ENCODE data around the gene PDXP. TPM values are rescaled to one million over a fixed set of nuclear protein-coding genes. Genes with fewer than 3 reads are reported as not detected.

Gene PDXP
- total and polyA plus RNA-seq, 2 of the 4 experiments (the other 2 are of a cell fraction) = 5.4 to 24.1 TPM

- Histone ChIP-seq H3K27ac (ENCODE audit: insufficient read depth, low read length) (no peak overlapping the region), H4K20me1 (ENCODE audit: insufficient read depth, low read length) (no peaks in the 10 kb centered on the region), H3K36me3 (ENCODE audit: control insufficient read depth, insufficient read depth, low read length) (no peaks in the 10 kb centered on the region), H3K23ac (ENCODE audit: low read depth, low read length) (no peak overlapping the region), H3K18ac (ENCODE audit: low read depth, low read length) (no peak overlapping the region), H3K9me1 (ENCODE audit: insufficient read depth, low read length) (no peaks in the 10 kb centered on the region), H2BK15ac (ENCODE audit: low read depth, low read length) (no peak overlapping the region), H3K4me3 (ENCODE audit: insufficient read depth, low read depth, low read length) (no peak overlapping the region), H4K5ac (ENCODE audit: low read depth, low read length) (no peak overlapping the region), H2BK120ac (ENCODE audit: low read depth, low read length) (no peak overlapping the region), H3K4me1 (ENCODE audit: control insufficient read depth, insufficient read depth, low read length) (no peaks in the 10 kb centered on the region), H2AK5ac (ENCODE audit: low read depth, low read length) (no peak overlapping the region), H2AFZ (replicated peaks; ENCODE audit: low read length, poor library complexity) (no peak overlapping the region), H3K56ac (ENCODE audit: extremely low read depth, insufficient read depth, low read length) (no peak overlapping the region), H3K9ac (ENCODE audit: low read depth, low read length) (no peak overlapping the region), H3K9me3 (ENCODE audit: control insufficient read depth, insufficient read depth, low read length) (no peaks in the 10 kb centered on the region), H2BK5ac (ENCODE audit: low read depth, low read length, poor library complexity, severe bottlenecking) (no peak overlapping the region), H3K14ac (replicated peaks; ENCODE audit: low read depth, low read length) (no peak overlapping the region), H3K27me3 (ENCODE audit: control insufficient read depth, insufficient read depth, low read length) (no peaks in the 10 kb centered on the region), H4K8ac (ENCODE audit: low read depth in 2 of 2, low read length in 2 of 2) (no peak overlapping the region), H3K4ac (ENCODE audit: low read depth, low read length) (no peak overlapping the region), H2AK9ac (replicated peaks; ENCODE audit: low read depth, low read length, poor library complexity) (no peak overlapping the region), H3K79me1 (ENCODE audit: low read depth in 1 of 2, low read length in 2 of 2) (no peaks in the 10 kb centered on the region), H3K4me2 (ENCODE audit: low read depth, low read length) (no peak overlapping the region), H4K91ac (ENCODE audit: insufficient read depth, low read depth, low read length) (no peak overlapping the region), H2BK20ac (ENCODE audit: low read depth, low read length) (no peak overlapping the region)
- no peak for TF ChIP-seq POLR2A (IDR thresholded peaks at IDR 0.05; ENCODE audit: low read depth, low read length)
- no peak for TF ChIP-seq MAZ (IDR thresholded peaks at IDR 0.05; ENCODE audit: borderline replicate concordance, low read depth, low read length)
- no peak for TF ChIP-seq SMC3 (IDR thresholded peaks at IDR 0.05; ENCODE audit: low read depth, low read length)
- TF ChIP-seq, protein P1, sequence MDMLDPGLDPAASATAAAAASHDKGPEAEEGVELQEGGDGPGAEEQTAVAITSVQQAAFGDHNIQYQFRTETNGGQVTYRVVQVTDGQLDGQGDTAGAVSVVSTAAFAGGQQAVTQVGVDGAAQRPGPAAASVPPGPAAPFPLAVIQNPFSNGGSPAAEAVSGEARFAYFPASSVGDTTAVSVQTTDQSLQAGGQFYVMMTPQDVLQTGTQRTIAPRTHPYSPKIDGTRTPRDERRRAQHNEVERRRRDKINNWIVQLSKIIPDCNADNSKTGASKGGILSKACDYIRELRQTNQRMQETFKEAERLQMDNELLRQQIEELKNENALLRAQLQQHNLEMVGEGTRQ (IDR thresholded peaks at IDR 0.05; ENCODE audit: low read depth, low read length) = no peak
- no peak for TF ChIP-seq MXI1 (IDR thresholded peaks at IDR 0.05; ENCODE audit: borderline replicate concordance, low read depth, low read length)
- no peak for TF ChIP-seq CHD1 (IDR thresholded peaks at IDR 0.05; ENCODE audit: low read depth, low read length)
- TF ChIP-seq RFX5 (IDR thresholded peaks at IDR 0.05; ENCODE audit: low read depth, low read length) = no peak
- no peak for TF ChIP-seq FOS (IDR thresholded peaks at IDR 0.05; ENCODE audit: low read depth, low read length)
- TF ChIP-seq, protein P2, sequence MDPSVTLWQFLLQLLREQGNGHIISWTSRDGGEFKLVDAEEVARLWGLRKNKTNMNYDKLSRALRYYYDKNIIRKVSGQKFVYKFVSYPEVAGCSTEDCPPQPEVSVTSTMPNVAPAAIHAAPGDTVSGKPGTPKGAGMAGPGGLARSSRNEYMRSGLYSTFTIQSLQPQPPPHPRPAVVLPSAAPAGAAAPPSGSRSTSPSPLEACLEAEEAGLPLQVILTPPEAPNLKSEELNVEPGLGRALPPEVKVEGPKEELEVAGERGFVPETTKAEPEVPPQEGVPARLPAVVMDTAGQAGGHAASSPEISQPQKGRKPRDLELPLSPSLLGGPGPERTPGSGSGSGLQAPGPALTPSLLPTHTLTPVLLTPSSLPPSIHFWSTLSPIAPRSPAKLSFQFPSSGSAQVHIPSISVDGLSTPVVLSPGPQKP (IDR thresholded peaks at IDR 0.05; ENCODE audit: borderline replicate concordance, low read depth, low read length) = no peak
- TF ChIP-seq, protein P3, sequence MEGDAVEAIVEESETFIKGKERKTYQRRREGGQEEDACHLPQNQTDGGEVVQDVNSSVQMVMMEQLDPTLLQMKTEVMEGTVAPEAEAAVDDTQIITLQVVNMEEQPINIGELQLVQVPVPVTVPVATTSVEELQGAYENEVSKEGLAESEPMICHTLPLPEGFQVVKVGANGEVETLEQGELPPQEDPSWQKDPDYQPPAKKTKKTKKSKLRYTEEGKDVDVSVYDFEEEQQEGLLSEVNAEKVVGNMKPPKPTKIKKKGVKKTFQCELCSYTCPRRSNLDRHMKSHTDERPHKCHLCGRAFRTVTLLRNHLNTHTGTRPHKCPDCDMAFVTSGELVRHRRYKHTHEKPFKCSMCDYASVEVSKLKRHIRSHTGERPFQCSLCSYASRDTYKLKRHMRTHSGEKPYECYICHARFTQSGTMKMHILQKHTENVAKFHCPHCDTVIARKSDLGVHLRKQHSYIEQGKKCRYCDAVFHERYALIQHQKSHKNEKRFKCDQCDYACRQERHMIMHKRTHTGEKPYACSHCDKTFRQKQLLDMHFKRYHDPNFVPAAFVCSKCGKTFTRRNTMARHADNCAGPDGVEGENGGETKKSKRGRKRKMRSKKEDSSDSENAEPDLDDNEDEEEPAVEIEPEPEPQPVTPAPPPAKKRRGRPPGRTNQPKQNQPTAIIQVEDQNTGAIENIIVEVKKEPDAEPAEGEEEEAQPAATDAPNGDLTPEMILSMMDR (conservative IDR thresholded peaks at IDR 0.05; ENCODE audit: low read depth, low read length) = no peak
- DNase-seq (no peak), ATAC-seq (ENCODE audit: low read depth) (no peak)
- dilution Hi-C loops (cut with HindIII; ENCODE audit: low sequenced_read_pairs, unreplicated experiment) = no loop called here
- in situ Hi-C loops (cut with MboI; ENCODE audit: low sequenced_read_pairs) = no loop called here
- ChIA-PET POLR2A (ENCODE audit: unreplicated experiment) (no interaction called here), CTCF (no interaction called here)
- BruUV-seq (replicated peaks) = no TSS peak
- intact Hi-C loops (cut with micrococcal nuclease) = no loop called here
- no CpG with 5 or more reads among the region's 7 CpGs for WGBS, 2 experiments (ENCODE audit: extremely low coverage in 2 of 2, insufficient read length in 1 of 2)
These were observed 55.2 kb downstream of the PDXP start for GRCh38 chr22:37713761-37714160.
